Erythroblast (primary cell): ENCODE results near the gene TNFSF15.

Experiments used
- DNase-seq, 2 experiments: peaks; one replicate each; lab custom pipeline; 2025; lab: John Stamatoyannopoulos, UW
- GATA1 ChIP-seq: IDR thresholded peaks from 2 replicates; pipeline ENCODE4 v1.6.1; 2011; ENCODE audit warnings: low read depth, mild to moderate bottlenecking, control low read depth, low read length, moderate library complexity
- POLR2A ChIP-seq: IDR thresholded peaks from 2 replicates; pipeline ENCODE4 v1.6.1; 2011; ENCODE audit warnings: mild to moderate bottlenecking, low read length

Gene TNFSF15

DNA sequence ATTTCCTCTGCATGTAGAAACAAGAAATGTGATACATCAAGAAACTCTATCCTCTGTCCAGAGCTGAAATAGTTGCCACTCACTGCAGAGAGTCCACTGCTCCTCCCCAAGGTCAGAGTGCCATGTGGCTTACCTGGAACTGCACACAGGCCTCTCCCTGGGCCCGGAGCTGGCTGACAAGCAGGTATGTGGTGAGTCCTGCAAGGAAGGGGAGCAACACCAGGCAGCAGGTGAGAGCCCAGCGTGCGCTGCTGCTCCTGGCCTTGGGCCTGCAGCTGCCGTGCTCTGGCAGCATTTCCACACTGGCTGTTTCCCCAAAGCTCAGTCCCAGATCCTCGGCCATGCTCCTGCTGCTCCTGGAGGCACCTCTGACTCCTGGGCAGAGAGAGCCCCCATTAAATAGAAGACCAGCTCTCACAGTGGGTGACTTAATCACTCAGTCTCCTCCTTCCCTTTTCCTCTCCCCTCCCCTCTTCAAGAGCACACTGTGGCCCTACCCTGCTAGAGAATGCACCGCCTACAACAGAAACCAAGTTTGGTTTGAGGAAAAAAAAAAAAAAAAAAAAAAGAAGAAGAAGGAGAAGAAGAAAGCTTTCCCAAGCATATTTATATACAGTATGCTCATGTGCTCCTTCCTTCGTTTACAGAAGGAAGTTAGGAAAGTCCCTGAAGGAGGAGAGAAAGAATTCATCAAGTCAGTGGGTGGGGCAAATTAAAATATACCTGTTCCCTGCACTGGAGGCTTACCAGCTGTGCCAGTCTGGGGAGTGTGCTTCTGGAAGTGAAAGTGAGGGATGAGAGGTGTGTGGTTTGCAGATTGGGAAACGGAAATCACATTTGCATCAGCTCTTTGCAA lies at the start of gene TNFSF15:
Gene TNFSF15 (minus strand): TSS at position 370 of the 856 bp plus-strand sequence. CDS start 27 bp downstream, at position 343.
- TF ChIP-seq GATA1 (no peak), POLR2A (no peak)
- no peak for DNase-seq

DNA sequence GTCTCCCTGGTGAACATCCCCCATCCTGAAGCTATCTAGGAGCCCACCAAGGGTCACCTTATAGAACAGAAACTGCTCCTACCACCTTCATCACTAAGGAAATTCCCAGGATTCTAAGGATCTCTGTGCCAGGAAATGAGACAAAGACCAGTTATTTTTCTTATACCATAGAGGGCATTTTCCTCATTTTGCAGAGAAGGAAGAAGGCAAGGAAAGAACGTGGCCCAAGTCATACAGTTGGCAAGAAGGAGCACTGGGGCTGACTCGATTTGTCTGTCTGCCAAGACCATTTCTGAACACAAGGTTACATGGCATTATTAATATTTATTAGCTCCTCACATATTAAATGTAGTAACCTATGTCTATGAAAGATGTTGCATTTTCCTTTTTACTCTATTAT lies 49.6 kb upstream of the TNFSF15 start:
- TF ChIP-seq POLR2A, result no peak
- TF ChIP-seq GATA1, result no peak
- no peak for DNase-seq

DNA sequence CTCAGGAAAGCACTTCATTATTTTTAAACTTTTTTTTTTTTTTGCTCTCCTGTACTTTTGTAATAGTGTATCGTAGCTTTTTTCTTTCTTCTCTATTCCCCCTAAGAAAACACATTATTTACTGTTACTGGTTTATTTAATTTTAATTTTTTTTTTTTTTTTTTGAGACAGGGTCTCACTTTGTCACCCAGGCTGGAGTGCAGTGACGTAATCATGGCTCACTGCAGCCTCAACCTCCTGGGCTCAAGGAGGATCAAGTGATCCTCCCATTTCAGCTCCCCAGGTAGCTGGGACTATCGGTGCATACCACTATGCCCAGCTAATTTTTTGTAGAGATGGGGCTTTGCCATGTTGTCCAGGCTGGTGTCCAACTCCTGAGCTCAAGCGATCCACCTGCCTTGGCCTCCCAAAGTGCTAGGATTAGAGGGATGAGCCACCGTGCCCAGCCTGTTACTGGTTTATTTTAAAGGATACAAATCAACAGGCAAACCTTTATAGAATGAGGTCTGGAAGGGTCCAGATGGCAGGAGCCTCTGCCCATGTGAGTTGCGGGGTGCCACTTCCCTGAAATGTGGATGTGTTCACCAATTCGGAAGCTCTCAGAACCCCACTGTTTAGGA lies 49.0 kb upstream of the TNFSF15 start:
- no peak for DNase-seq
- TF ChIP-seq GATA1, result no peak
- no peak for TF ChIP-seq POLR2A

DNA sequence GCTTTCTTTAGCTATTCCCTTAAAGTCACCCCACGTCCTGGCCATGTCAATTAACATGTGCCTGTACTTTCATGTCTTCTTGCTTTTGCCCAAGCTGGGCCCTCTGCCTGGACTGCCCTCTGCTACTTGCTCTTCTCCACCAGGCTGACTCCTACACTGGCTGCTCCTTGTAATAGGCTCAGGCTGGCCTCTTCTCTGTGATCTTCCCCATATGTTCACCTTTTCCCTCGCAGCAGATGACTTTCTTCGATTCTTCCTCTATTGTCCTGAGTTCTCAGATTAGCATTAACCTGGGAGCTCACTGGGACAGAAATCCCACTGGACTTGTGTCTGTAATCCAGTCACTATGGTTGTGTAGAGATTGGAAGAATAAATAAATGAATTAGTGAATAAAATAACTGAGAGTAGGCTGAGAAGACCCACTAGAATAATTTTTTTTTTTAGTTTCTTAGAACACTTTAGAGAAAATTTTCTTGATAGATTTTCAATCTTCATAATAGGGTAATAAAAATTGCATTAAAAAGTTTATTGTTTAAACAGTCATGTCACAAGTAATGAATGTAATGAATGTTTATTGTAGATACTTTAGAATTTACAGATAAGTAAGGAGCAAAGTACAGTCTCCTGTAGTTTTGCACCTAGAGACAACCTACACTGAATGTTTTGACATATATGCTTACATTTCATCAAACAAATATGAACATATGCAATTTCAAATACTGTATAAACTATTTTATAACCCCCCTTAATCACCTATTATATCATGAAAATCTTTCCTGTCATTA lies 47.4 kb upstream of the TNFSF15 start:
- DNase-seq, result no peak
- TF ChIP-seq GATA1, result no peak
- no peak for TF ChIP-seq POLR2A

DNA sequence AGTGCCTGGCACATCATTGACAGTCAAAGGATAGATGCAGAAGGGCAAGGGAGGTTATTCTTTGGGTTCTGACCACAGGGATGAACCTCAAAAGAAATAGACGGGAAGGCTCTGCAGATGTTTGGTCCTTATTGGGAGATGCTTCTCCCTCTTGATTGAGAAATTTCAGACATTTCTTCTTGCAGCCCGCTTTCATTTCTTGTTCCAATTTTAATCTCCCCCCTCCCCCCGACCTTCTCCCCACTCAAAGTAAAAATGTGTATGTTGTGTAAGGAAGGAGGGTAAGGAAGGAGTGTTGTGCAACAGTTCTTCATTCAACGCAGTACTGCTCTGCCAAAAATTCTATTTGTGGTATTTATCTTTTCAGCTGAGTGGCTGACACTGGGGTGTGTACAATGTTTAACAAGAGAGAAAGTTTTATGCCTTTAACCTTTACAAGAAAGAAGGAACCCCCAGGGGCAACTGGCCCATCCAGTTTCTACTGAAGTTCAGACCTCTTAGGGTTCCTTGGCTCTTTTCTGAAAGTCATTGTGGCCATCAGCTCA lies 46.3 kb upstream of the TNFSF15 start:
- DNase-seq, result no peak
- TF ChIP-seq POLR2A, result no peak
- TF ChIP-seq GATA1, result no peak

DNA sequence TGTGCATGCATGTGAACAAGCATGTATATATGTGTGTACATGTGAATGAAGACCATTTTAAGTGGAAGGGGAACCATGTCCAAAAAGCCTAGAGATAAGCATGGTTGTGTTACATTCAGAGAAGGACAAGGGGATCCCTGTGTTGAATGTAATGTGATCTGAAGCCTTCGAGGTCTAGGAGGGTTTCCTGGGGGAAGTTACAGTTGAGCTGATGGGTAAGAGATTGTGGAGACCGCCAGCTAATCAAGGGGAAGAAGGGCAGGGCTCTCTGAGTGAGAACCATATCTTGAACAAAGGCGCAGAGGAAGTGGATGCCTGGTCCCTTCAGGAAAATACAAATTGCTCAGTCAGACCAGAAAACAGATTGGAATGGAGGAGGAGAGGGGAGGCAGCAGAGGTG lies 45.5 kb upstream of the TNFSF15 start:
- DNase-seq, result no peak
- TF ChIP-seq POLR2A (no peak), GATA1 (no peak)

DNA sequence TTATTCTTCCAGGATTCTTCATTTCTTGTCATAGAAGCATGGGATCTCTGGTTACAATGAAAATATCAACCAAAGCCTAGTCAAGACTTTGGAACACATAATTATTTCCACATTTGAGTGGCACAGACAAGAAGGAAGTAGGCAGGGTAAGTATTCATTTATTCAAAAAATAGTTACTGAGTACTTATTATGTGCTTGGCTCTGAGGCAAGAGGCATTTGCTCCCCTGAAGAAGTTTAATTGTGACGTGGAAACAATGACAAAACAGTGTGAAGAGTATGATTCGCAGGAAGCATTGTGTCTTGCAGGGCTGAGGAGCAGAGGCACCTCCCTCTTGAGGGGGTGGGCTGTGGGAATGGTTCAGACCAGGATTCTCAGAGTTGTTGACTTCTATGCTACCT lies 45.0 kb upstream of the TNFSF15 start:
- DNase-seq, result no peak
- no peak for TF ChIP-seq GATA1
- no peak for TF ChIP-seq POLR2A

DNA sequence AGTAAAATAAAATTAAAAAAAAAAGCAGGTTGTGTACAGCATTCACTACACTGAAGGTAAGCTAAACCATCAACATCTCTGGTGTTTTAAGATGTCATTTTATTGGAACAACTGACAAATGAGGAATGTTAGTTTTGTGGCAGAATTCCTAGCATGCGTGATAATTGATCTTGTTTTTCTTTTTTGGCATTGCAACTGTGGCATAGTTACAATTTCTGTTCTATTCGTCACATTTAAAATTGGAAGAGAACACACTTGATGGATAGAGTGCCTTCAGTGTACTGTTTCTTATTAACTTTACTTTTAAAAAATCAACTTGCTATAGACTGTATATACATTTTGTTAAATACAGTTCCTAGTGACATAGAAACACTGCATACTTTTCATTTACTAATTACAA lies 43.6 kb upstream of the TNFSF15 start:
- TF ChIP-seq POLR2A (no peak), GATA1 (no peak)
- DNase-seq, result no peak

DNA sequence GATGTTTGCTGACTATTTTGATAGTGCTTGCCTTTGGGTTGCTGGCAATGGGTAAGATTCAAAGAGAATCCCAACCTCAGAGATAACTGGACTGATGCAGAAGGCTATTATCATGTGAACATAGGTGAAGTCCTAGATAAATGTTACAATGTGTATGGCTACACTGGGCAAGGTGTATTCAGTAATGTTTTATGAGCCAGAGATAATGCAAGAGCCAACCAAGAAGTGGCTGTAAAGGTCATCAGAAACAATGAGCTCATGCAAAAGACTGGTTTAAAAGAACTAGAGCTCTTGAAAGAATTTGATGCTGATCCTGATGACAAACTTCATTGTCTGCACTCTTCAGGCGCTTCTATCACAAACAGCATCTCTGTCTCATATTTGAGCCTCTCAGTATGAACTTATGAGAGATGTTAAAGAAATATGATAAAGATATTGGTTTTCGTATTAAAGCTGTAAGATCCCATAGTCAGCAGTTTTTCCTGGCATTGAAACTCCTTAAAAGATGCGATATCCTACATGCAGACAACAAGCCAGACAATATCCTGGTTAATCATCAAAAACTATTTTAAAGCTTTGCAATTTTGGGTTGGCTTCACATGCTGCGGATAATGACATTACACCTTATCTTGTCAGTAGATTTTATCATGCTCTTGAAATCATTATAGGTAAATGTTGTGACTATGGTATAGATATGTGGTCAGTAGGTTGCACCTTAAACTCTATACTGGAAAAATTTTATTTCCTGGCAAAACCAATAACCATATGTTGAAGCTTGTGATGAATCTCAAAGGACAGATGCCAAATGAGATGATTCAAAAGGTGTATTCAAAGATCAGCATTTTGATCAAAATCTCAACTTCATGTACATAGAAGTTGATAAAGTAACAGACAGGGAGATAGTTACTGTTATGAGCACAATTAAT lies 41.9 kb upstream of the TNFSF15 start:
- DNase-seq, result no peak
- TF ChIP-seq GATA1 (no peak), POLR2A (no peak)

DNA sequence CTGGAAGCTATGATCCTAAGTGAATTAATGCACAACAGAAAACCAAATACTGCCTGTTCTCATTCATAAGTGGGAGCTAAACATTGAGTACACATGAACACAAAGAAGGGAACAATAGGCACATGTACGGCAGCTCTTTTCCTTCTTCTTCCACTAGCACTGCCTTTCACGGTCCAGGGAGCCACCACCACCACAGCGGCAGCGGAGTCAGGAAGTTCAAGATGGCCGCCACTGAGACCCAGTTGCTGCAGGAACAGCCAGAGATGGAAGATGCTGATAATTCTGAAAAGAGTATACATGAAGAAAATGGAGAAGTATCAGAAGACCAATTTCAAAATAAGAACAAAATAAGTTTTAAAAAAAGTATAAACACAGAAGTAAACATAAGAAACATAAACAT lies 39.5 kb upstream of the TNFSF15 start:
- TF ChIP-seq POLR2A (no peak), GATA1 (no peak)
- DNase-seq, result no peak

DNA sequence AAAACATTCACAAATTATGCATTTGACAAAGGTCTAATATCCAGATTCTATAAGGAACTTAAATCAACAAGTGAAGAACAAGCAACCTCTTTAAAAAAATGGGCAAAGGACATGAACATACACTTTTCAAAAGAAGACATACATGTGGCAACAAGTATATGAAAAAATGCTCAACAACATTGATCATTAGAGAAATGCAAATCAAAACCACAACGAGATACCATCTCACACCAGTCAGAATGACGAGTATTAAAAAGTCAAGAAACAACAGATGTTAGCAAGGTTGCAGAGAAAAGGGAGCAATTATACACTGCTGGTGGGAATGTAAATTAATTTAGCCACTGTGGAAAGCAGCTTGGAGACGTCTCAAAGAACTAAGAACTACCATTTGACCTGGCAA lies 38.9 kb upstream of the TNFSF15 start:
- DNase-seq, result no peak
- TF ChIP-seq POLR2A (no peak), GATA1 (no peak)

DNA sequence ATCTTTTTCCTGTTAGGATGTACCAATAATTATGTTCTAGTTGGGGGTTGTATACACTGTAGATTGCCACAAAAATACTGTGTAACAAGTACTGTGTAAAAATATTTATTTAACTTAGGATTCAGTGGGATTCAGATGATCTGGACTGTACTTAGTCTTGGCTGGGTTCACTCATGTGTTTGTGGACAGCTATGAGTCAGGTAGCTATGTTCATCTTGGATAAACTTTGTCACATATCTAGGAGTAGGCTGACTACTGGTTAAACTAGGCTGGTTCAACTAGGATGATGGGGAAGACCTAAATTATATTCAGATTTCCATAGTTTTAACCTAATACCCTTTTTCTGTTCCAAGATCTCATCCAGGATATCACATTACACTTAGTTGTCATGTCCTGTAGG lies 32.1 kb upstream of the TNFSF15 start:
- no peak for DNase-seq
- TF ChIP-seq GATA1 (no peak), POLR2A (no peak)
